PFSK-1 (cell line): ENCODE measurements around the gene PLAGL1.

Experiments
- POLR2AphosphoS5 ChIP-seq: IDR thresholded peaks from 2 replicates; pipeline ENCODE4 v1.6.1; 2012; ENCODE audit warnings: low read depth, mild to moderate bottlenecking, control low read depth, low read length, moderate library complexity
- SIN3A ChIP-seq: IDR thresholded peaks from 2 replicates; pipeline ENCODE4 v1.6.1; 2012; ENCODE audit warnings: mild to moderate bottlenecking, low read length, moderate library complexity, borderline replicate concordance; ENCODE audit not compliant: insufficient read depth
- TAF1 ChIP-seq: IDR thresholded peaks from 2 replicates; pipeline ENCODE4 v1.6.1; 2012; ENCODE audit warnings: low read length, control low read depth, borderline replicate concordance; ENCODE audit not compliant: insufficient read depth

- TF ChIP-seq POLR2AphosphoS5 (no peak), TAF1 (no peak), SIN3A (no peak)
These were observed 5.4 kb upstream of the PLAGL1 start for GRCh38 chr6:144013486-144013909.
